Ammon's horn (tissue), 1 donor: Measurements from ENCODE around the gene ZNF185.
A peak's percentile ranks its signal among the peaks of the same experiment; 100 is the strongest.

Source experiments
- DNase-seq: peaks from one replicate; pipeline ENCODE4 v3.0.0-alpha.2; 2016; ENCODE audit warnings: low spot score

The ZNF185 gene

GRCh38 chrX:152917656-152918579, 20.1 kb downstream of the ZNF185 start:
- no peak for DNase-seq

DNA sequence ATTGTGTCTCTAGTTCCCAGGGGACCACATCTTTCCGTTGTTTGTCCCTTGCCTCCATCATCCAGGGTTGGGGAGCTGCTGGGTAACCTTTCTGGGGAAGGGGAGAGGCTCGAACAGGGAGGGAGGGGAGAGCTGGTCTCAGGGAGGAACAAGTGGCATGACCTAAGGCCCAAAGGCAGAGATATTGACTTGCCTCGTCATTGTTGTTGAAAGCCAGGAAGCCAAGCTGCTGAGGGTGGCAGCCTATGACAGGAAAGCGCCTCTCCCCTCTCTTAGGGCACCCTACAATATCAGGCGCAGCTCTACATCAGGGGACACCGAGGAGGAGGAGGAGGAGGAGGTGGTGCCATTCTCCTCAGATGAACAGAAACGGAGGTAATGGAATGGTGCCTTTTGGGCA, 20.8 kb downstream of the ZNF185 start:
- DNase-seq: no peak

- no peak for DNase-seq
Observed at GRCh38 chrX:152923599-152923998, 25.7 kb downstream of the ZNF185 start.

- no peak for DNase-seq
Observed at GRCh38 chrX:152925835-152926234, 28.0 kb downstream of the ZNF185 start.

DNA sequence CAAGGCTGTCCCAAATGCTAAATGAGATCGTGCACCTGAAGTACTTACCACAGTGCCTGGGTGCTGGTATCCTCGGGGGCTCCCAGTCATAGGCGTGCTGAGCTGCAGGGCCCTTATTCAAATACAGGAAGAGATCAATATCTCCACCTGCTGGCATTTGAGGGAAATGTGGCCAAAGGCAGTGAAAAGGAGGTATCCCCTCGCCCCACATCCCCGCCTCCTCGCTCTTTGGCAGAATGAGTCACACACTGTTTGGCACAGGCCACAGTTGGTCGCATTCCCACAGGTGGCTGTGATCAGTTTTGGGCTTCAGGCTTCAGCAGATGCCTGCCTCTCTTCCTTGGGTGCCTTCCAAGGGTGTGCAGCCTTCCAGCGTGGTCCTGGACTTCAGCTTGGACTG, 28.4 kb downstream of the ZNF185 start:
- peak; percentile 50 for DNase-seq

DNA sequence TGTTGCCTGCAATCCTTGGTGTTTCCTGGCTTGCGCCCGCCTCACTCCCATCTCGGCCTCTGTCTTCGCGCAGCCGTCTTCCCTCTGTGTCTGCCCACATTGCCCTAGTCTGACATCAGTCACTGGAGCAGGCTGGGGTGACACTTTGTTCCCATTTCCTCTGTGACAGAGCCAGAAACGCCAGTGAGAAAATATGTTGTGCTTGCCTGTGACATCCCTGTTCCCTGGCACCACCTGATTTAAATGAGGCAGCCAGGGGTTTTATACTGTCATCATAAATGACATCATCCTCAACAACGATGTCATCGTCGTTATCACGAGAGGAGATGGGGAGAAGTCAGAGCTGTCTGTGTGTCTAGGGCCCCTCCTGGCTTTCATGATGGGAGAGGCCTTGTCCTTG, 29.1 kb downstream of the ZNF185 start:
- DNase-seq: peak; percentile 60

DNA sequence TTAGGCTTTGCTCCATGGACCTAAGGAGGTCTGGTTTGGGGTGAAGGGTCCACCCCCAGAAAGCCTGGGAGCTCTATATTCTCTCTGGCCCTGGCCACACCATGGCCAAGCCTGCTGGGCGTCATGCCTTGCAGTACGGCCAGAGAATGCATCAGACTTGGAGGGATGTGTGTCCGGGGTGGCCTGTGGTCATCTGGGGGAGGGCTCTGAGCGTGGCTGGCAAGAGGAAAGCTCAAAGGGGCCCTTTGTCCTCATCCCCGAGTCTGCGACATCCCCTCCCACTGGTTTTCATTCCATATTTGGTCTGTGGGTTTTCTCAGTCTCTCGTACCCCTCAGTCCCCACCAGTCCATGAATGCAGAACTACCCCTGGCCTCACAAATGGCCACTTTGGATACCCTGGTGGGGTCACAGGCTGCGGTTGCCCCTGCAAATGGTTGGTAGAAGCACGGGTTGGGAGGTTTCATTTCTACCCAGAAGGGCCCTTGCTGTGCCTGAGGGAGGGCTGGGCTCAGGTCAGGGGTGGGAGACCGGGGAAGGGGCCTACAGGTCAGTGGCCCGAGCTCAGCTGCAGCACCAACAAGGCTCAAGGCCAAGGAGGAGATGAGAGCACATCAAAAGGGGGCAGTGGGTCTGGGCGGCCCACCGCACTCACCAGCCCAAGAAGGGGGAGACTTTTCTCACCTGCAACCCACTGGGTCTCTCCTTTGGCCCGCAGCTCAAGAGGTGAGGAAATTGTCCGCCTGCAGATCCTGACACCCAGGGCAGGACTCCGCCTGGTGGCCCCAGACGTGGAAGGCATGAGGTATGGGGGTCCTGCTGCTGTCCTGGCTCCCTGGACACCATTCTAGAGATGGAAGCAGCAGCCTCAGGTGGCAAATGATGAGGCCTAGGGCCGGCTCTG, 30.2 kb downstream of the ZNF185 start:
- DNase-seq: peak; percentile 68

DNA sequence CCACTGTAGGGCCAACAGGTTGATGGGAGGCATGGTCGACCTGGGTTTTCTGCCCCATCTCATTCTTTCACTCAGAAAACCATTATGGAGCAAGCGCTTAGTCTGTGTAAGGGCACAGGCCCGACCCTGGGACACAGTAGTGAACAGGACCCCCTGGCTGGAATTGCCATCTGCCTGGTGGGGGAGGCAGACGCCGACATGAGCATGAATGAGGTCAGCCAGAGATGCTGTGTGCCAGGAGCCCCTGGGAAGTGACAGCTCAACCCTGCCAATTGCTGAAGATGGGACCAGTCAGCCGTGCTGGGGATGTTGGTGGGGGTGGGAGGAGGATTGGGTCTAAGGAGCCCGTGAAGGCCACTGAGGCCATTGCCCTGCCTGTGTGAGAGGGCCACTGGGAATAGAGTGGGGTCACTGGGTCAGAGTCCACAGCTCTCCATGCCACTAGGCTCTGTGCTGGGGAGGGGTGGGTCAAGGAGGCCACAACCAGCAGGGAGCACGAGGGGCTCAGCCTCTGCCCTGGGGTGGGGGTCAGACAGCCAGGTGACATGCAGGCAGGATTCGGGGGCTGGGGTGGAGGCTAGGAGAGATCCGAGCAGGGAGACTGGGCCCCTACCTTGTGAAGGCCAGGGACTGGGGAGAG, 31.0 kb downstream of the ZNF185 start:
- no peak for DNase-seq

DNA sequence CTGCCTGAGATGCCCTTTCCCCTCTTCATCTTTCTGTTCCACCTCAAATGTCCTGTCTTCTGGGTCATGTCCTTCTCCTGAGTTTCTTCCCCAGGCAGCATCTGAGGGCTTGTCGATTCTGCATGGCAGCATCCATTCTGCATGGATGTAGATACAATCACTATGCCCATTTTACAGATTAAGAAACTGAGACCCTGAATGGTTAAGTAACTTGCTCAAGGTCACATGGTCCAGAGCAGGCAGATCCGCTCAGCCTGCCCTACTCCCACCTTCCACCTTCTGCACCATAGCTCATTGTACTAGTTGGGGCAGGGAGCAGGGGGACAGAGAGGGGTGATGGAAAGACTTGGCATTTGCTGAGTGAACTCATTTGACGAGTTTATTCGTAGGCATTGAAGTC, 32.0 kb downstream of the ZNF185 start:
- DNase-seq: no peak

GRCh38 chrX:152930516-152930915, 32.6 kb downstream of the ZNF185 start:
- no peak for DNase-seq

DNA sequence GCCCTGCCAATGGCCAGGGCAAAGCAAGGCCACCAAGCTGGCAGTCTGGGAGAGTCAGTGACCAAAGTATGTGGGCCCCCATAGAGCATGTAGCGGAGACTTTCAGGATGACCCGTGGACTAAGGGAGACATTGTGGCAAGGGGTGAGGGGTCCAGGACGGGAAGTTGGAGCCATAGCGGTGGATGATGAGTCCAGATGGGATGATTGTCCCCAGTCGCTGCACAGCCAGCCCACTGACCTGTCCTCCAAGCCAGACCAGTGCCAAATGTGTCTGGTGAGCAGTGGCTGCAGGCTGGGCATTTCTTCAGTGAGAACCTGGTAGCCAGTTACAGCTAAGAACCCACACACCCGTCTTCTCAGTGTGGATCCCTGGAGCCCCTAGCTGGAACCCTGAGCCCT, 34.3 kb downstream of the ZNF185 start:
- DNase-seq: no peak

DNA sequence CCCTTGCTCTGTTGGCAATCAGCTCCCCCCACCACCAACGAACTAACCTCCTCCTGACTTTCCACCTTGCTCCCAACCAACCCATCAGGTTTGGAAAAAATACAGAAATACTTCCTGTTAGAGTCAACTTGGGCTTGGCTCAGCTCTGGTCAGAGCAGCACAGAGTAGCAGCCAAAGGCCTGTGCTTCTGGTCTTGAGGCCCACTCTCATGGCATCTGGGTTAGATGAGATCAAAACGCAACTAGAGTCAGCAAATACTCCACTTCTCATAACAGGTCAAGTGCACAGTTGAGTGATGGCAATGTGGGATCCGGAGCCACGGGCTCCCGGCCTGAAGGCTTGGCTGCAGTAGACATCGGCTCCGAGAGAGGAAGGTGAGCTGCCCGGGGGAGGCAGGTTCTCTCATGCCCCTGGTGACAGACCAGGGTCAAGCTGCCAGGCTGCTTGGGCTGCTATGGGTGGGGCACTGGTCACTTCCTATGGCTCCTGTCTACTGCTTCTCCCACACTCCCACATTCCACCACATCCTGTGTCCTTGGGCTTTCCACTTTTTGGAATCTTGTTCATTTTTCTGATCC, 34.8 kb downstream of the ZNF185 start:
- DNase-seq: no peak

DNA sequence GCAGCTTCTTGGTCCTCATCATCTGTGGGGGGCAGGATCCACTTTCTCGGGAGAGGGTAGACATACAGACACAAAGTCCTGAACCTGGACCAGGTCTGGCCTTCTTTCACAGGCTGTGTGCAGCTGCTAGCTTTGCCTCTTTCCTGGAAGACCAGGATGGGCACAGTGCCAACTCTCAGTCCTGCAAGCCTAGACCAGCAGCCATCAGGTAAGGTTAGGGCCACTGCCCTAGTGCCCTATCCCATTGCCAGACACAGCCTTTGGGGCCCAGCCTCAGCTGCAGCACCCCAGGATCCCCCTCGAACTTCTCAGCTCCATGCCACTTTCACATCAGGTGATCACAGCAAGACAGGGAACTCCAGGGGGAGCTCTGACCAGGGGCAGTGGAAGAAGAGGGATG, 38.4 kb downstream of the ZNF185 start:
- no peak for DNase-seq

- no peak for DNase-seq
Observed at GRCh38 chrX:152937236-152937635, 39.4 kb downstream of the ZNF185 start.

- DNase-seq: peak; percentile 86
Observed at GRCh38 chrX:152941328-152942076, 43.6 kb downstream of the ZNF185 start.

GRCh38 chrX:152942077-152942442, 44.2 kb downstream of the ZNF185 start:
- DNase-seq: no peak

GRCh38 chrX:152943826-152944225, 46.0 kb downstream of the ZNF185 start:
- DNase-seq: no peak

GRCh38 chrX:152945021-152945979, 47.4 kb downstream of the ZNF185 start:
- no peak for DNase-seq

GRCh38 chrX:152946681-152947080, 48.8 kb downstream of the ZNF185 start:
- DNase-seq: no peak
